H9 (cell line): ENCODE results near the gene ERC1. TPM values are rescaled to one million over a fixed set of nuclear protein-coding genes. Genes with fewer than 3 reads are reported as not detected.

Experiments
- DNase-seq: peaks from one replicate; pipeline ENCODE4 v3.0.0-alpha.2; 2017
- H2AFZ ChIP-seq: one replicate; pipeline ENCODE4 v1.6.1; 2013; ENCODE audit warnings: mild to moderate bottlenecking, low read length, control low read depth, moderate library complexity
- H2AK5ac ChIP-seq: 2 replicates; pipeline ENCODE4 v1.6.1; 2013; ENCODE audit warnings: low read length, control low read depth, mixed read lengths; ENCODE audit not compliant: insufficient read length
- H2BK120ac ChIP-seq: one replicate; pipeline ENCODE4 v1.6.1; 2013; ENCODE audit warnings: low read depth, mild to moderate bottlenecking, low read length, control low read depth, inconsistent platforms; ENCODE audit not compliant: poor library complexity, severe bottlenecking
- H2BK12ac ChIP-seq: 2 replicates; pipeline ENCODE4 v1.6.1; 2013; ENCODE audit warnings: low read length, control low read depth, mixed read lengths, low read depth; ENCODE audit not compliant: insufficient read length
- H2BK15ac ChIP-seq: 2 replicates; pipeline ENCODE4 v1.6.1; 2013; ENCODE audit warnings: low read depth, low read length, control low read depth
- H2BK20ac ChIP-seq: one replicate; pipeline ENCODE4 v1.6.1; 2013; ENCODE audit warnings: low read depth, mild to moderate bottlenecking, low read length, control low read depth, inconsistent platforms; ENCODE audit not compliant: poor library complexity, severe bottlenecking
- H2BK5ac ChIP-seq: 2 replicates; pipeline ENCODE4 v1.6.1; 2013; ENCODE audit warnings: low read length, control low read depth, mixed read lengths; ENCODE audit not compliant: insufficient read length
- H3K14ac ChIP-seq: 2 replicates; pipeline ENCODE4 v1.6.1; 2013; ENCODE audit warnings: low read length, control low read depth; ENCODE audit not compliant: insufficient read depth
- H3K18ac ChIP-seq: 2 replicates; pipeline ENCODE4 v1.6.1; 2013; ENCODE audit warnings: low read depth, mild to moderate bottlenecking, mixed read lengths, low read length, control low read depth; ENCODE audit not compliant: insufficient read length
- H3K23ac ChIP-seq: 2 replicates; pipeline ENCODE4 v1.6.1; 2013; ENCODE audit warnings: low read length, control low read depth, mixed read lengths, low read depth; ENCODE audit not compliant: insufficient read length
- H3K23me2 ChIP-seq: 2 replicates; pipeline ENCODE4 v1.6.1; 2013; ENCODE audit warnings: low read depth, mild to moderate bottlenecking, mixed read lengths, low read length, control low read depth; ENCODE audit not compliant: insufficient read length, poor library complexity, severe bottlenecking
- H3K27ac ChIP-seq: 2 replicates; pipeline ENCODE4 v1.5.1; 2013; ENCODE audit warnings: low read length, control low read depth, mixed read lengths, low read depth; ENCODE audit not compliant: insufficient read length
- H3K27me3 ChIP-seq: 2 replicates; pipeline ENCODE4 v1.6.1; 2013; ENCODE audit warnings: low read length, control low read depth, inconsistent platforms; ENCODE audit not compliant: insufficient read depth
- H3K4ac ChIP-seq: 2 replicates; pipeline ENCODE4 v1.6.1; 2013; ENCODE audit warnings: low read depth, mild to moderate bottlenecking, control low read depth, inconsistent platforms, low read length, moderate library complexity
- H3K4me1 ChIP-seq: 2 replicates; pipeline ENCODE4 v1.6.1; 2013; ENCODE audit warnings: low read length, control low read depth, inconsistent platforms; ENCODE audit not compliant: insufficient read depth
- H3K4me2 ChIP-seq: 2 replicates; pipeline ENCODE4 v1.6.1; 2013; ENCODE audit warnings: low read length, control low read depth, mixed read lengths; ENCODE audit not compliant: insufficient read length, insufficient read depth
- H3K56ac ChIP-seq: 2 replicates; pipeline ENCODE4 v1.6.1; 2013; ENCODE audit warnings: low read depth, mild to moderate bottlenecking, mixed read lengths, low read length, control low read depth; ENCODE audit not compliant: insufficient read length
- H3K79me1 ChIP-seq: 2 replicates; pipeline ENCODE4 v1.6.1; 2013; ENCODE audit warnings: low read depth, mild to moderate bottlenecking, moderate library complexity, low read length, control low read depth, inconsistent platforms; ENCODE audit not compliant: insufficient read depth, poor library complexity, severe bottlenecking
- H3K79me2 ChIP-seq: 2 replicates; pipeline ENCODE4 v1.6.1; 2013; ENCODE audit warnings: low read length, control low read depth, inconsistent platforms; ENCODE audit not compliant: insufficient read depth
- H3K9ac ChIP-seq: 2 replicates; pipeline ENCODE4 v1.6.1; 2013; ENCODE audit warnings: low read length, control low read depth, mixed read lengths; ENCODE audit not compliant: insufficient read length; ENCODE audit errors: extremely low read depth
- H3K9me3 ChIP-seq: one replicate; pipeline ENCODE4 v1.6.1; 2013; ENCODE audit warnings: low read depth, low read length, inconsistent platforms; ENCODE audit not compliant: control insufficient read depth
- H3T11ph ChIP-seq: one replicate; pipeline ENCODE4 v1.6.1; 2013; ENCODE audit warnings: mild to moderate bottlenecking, low read length, control low read depth, inconsistent platforms
- H4K20me1 ChIP-seq: one replicate; pipeline ENCODE4 v1.6.1; 2013; ENCODE audit not compliant: control insufficient read depth, insufficient read length, insufficient read depth
- H4K5ac ChIP-seq: 2 replicates; pipeline ENCODE4 v1.6.1; 2013; ENCODE audit warnings: low read depth, mild to moderate bottlenecking, mixed read lengths, low read length, control low read depth; ENCODE audit not compliant: insufficient read length
- H4K8ac ChIP-seq: replicated peaks from 2 replicates; pipeline ENCODE4 v1.6.1; 2013; ENCODE audit warnings: low read length, control low read depth, mixed read lengths, low read depth; ENCODE audit not compliant: insufficient read length
- H4K91ac ChIP-seq: 2 replicates; pipeline ENCODE4 v1.6.1; 2013; ENCODE audit warnings: low read depth, mild to moderate bottlenecking, moderate library complexity, mixed read lengths, low read length, control low read depth; ENCODE audit not compliant: insufficient read length
- H3K27ac Mint-ChIP-seq, 3 experiments: 2 replicates in 2 of 3; 3 replicates in 1 of 3; pipeline ENCODE4 v1.8.0; 2020 to 2021; ENCODE audit warnings: mixed read lengths in 3 of 3, mild to moderate bottlenecking in 1 of 3, moderate library complexity in 1 of 3
- H3K27me3 Mint-ChIP-seq: 2 replicates; pipeline ENCODE4 v1.8.0; 2021; ENCODE audit warnings: low read depth, mild to moderate bottlenecking, moderate library complexity, mixed read lengths
- H3K36me3 Mint-ChIP-seq, 3 experiments: 2 replicates in 2 of 3; 3 replicates in 1 of 3; pipeline ENCODE4 v1.8.0; 2020 to 2021; ENCODE audit warnings: low read depth in 3 of 3, mixed read lengths in 3 of 3; ENCODE audit not compliant: insufficient read depth in 1 of 3
- H3K4me1 Mint-ChIP-seq, 2 experiments: 2 replicates each; pipeline ENCODE4 v1.8.0; 2020; ENCODE audit warnings: mixed read lengths in 2 of 2
- H3K4me3 Mint-ChIP-seq, 2 experiments: 2 replicates in 1 of 2; 3 replicates in 1 of 2; pipeline ENCODE4 v1.8.0; 2020 to 2021; ENCODE audit warnings: mild to moderate bottlenecking in 2 of 2, mixed read lengths in 2 of 2, moderate library complexity in 1 of 2
- H3K9me3 Mint-ChIP-seq, 2 experiments: 2 replicates in 1 of 2; 3 replicates in 1 of 2; pipeline ENCODE4 v1.8.0; 2020; ENCODE audit warnings: mild to moderate bottlenecking in 2 of 2, mixed read lengths in 2 of 2, moderate library complexity in 1 of 2
- WGBS: extraction: QIAGEN DNeasy Blood & Tissue Kit; methylation state at CpG from one replicate; pipeline ENCODE4 v1.1.7; 2013; ENCODE audit warnings: missing lambda C conversion rate, low lambda C conversion rate, mixed read lengths; ENCODE audit not compliant: insufficient read length; ENCODE audit errors: extremely low coverage; 5-methylcytosine and 5-hydroxymethylcytosine counted together
- total RNA-seq: library from RNA; stranded (reverse); gene quantifications from 2 replicates; pipeline ENCODE4 v1.2.1, GENCODE V29; 2021
- TF ChIP-seq, protein P1 (sequence below): fragments of 200-600 bp; sonication (generic); conservative IDR thresholded peaks from 3 replicates; pipeline ENCODE4 v1.8.0; 2021; ENCODE audit warnings: antibody characterized with exemption, mild to moderate bottlenecking

ERC1 gene
- total RNA-seq, 1 experiment from 2014 or later: 51.2 TPM

- H4K91ac ChIP-seq: no peak overlapping the region
- H3K27ac Mint-ChIP-seq: no peak overlapping the region; a peak in 1 of 7 replicates
- H3T11ph ChIP-seq: no peak overlapping the region
- no peaks in the 10 kb centered on the region for H3K4me1 ChIP-seq
- H2BK20ac ChIP-seq: no peak overlapping the region
- no peak overlapping the region for H3K14ac ChIP-seq
- H2BK5ac ChIP-seq: no peak overlapping the region
- H4K20me1 ChIP-seq: no peaks in the 10 kb centered on the region
- H4K8ac ChIP-seq: no peak overlapping the region
- no peaks in the 10 kb centered on the region for H3K23me2 ChIP-seq
- H2BK12ac ChIP-seq: no peak overlapping the region
- H3K4me1 Mint-ChIP-seq: peaks cover 8 to 10% of the 10 kb centered on the region in 2 experiments
- no peaks in the 10 kb centered on the region for H3K27me3 Mint-ChIP-seq
- H3K9ac ChIP-seq: no peak overlapping the region
- no peaks in the 10 kb centered on the region for H3K9me3 Mint-ChIP-seq
- no peaks in the 10 kb centered on the region for H3K79me1 ChIP-seq
- no peak overlapping the region for H3K56ac ChIP-seq
- no peak overlapping the region for H3K27ac ChIP-seq
- H3K36me3 Mint-ChIP-seq: peaks cover 0 to 26% (median 2%) of the 10 kb centered on the region in 3 experiments; a peak in 4 of 7 replicates
- no CpG with 5 or more reads among the region's 2 CpGs for WGBS
- no peak overlapping the region for H3K4ac ChIP-seq
- H3K27me3 ChIP-seq: no peaks in the 10 kb centered on the region
- no peak overlapping the region for H2BK120ac ChIP-seq
- no peak overlapping the region for H3K4me3 Mint-ChIP-seq
- no peak overlapping the region for H3K23ac ChIP-seq
- H4K5ac ChIP-seq: no peak overlapping the region
- H3K18ac ChIP-seq: no peak overlapping the region
- no peak for DNase-seq
- TF ChIP-seq, protein P1, sequence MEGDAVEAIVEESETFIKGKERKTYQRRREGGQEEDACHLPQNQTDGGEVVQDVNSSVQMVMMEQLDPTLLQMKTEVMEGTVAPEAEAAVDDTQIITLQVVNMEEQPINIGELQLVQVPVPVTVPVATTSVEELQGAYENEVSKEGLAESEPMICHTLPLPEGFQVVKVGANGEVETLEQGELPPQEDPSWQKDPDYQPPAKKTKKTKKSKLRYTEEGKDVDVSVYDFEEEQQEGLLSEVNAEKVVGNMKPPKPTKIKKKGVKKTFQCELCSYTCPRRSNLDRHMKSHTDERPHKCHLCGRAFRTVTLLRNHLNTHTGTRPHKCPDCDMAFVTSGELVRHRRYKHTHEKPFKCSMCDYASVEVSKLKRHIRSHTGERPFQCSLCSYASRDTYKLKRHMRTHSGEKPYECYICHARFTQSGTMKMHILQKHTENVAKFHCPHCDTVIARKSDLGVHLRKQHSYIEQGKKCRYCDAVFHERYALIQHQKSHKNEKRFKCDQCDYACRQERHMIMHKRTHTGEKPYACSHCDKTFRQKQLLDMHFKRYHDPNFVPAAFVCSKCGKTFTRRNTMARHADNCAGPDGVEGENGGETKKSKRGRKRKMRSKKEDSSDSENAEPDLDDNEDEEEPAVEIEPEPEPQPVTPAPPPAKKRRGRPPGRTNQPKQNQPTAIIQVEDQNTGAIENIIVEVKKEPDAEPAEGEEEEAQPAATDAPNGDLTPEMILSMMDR: no peak
- H3K9me3 ChIP-seq: no peaks in the 10 kb centered on the region
- H2AFZ ChIP-seq: no peak overlapping the region
- H3K4me2 ChIP-seq: no peak overlapping the region
- H3K79me2 ChIP-seq: no peaks in the 10 kb centered on the region
- H2BK15ac ChIP-seq: no peak overlapping the region
- H2AK5ac ChIP-seq: no peak overlapping the region
Observed at GRCh38 chr12:1041478-1041877, 50.5 kb downstream of the ERC1 start.
